Natural killer cell (primary cell): Measurements from ENCODE around the gene RNF167. TPM values are rescaled to one million over a fixed set of nuclear protein-coding genes. Genes with fewer than 3 reads are reported as not detected.

Source experiments
- ATAC-seq, 3 donors: fragments of 150-1000 bp in 2 of 3; fragments of 200-7000 bp in 1 of 3; cut with Tn5 transposase; 1 replicate in 1 of 3; 2 replicates in 2 of 3; pipeline ENCODE4 v1.10.0; 2021; ENCODE audit warnings: mild to moderate bottlenecking in 2 of 3, moderate library complexity in 2 of 3
- DNase-seq, 2 donors: peaks; one replicate each; pipeline versions ENCODE4 v3.0.0 to v3.0.0-alpha.2; 2013 to 2021; ENCODE audit warnings: mixed read lengths in 1 of 2
- H3K27ac ChIP-seq: one replicate; pipeline ENCODE4 v1.5.1; 2013; ENCODE audit warnings: mild to moderate bottlenecking, low read length
- H3K27me3 ChIP-seq: one replicate; pipeline ENCODE4 v1.6.1; 2013; ENCODE audit warnings: low read length; ENCODE audit not compliant: control insufficient read depth, insufficient read depth
- H3K36me3 ChIP-seq: one replicate; pipeline ENCODE4 v1.6.1; 2013; ENCODE audit warnings: low read length; ENCODE audit not compliant: control insufficient read depth, insufficient read depth
- H3K4me1 ChIP-seq: one replicate; pipeline ENCODE4 v1.6.1; 2013; ENCODE audit warnings: low read length; ENCODE audit not compliant: control insufficient read depth, insufficient read depth
- H3K4me3 ChIP-seq: one replicate; pipeline ENCODE4 v1.5.1; 2013; ENCODE audit warnings: low read length
- H3K9me3 ChIP-seq: one replicate; pipeline ENCODE4 v1.6.1; 2013; ENCODE audit warnings: low read length; ENCODE audit not compliant: control insufficient read depth, insufficient read depth
- H3K27ac Mint-ChIP-seq, 2 donors: one replicate each; pipeline ENCODE4 v1.8.0; 2022; ENCODE audit warnings: mild to moderate bottlenecking in 2 of 2, mixed read lengths in 2 of 2, moderate library complexity in 1 of 2
- H3K27me3 Mint-ChIP-seq, 2 donors: one replicate each; pipeline ENCODE4 v1.8.0; 2022; ENCODE audit warnings: low read depth in 2 of 2, mixed read lengths in 2 of 2
- H3K36me3 Mint-ChIP-seq: one replicate; pipeline ENCODE4 v1.8.0; 2022; ENCODE audit warnings: mixed read lengths
- H3K4me1 Mint-ChIP-seq, 2 donors: one replicate each; pipeline ENCODE4 v1.8.0; 2022; ENCODE audit warnings: mixed read lengths in 2 of 2
- H3K4me3 Mint-ChIP-seq: one replicate; pipeline ENCODE4 v1.8.0; 2022; ENCODE audit warnings: mild to moderate bottlenecking, moderate library complexity, mixed read lengths
- H3K9me3 Mint-ChIP-seq, 2 donors: one replicate each; pipeline ENCODE4 v1.8.0; 2022; ENCODE audit warnings: mixed read lengths in 2 of 2
- WGBS: methylation state at CpG from one replicate; pipeline ENCODE4 v1.1.7; 2013; ENCODE audit warnings: missing lambda C conversion rate; ENCODE audit not compliant: insufficient coverage; 5-methylcytosine and 5-hydroxymethylcytosine counted together
- intact Hi-C: fragments of 100-400 bp; cut with micrococcal nuclease; formaldehyde crosslinking; loops from one replicate; pipeline ENCODE4 v1.14.2; 2022
- total RNA-seq, 4 donors: library from RNA; stranded (reverse); fragments of 120-200 nt in 1 of 4; gene quantifications; one replicate each; pipeline versions ENCODE4 v1.2.3 to v1.2.4, GENCODE V29; 2013 to 2022
- TF ChIP-seq, protein P1 (sequence below): fragments of 200-600 bp; IDR thresholded peaks from one replicate; pipeline ENCODE4 v1.8.0; 2022; ENCODE audit warnings: antibody characterized with exemption

RNF167 gene
- total RNA-seq, 3 donors from 2014 or later (not counting 1 experiment from before 2014, with no cell fraction given), result 149 to 189 (median 177) TPM

DNA sequence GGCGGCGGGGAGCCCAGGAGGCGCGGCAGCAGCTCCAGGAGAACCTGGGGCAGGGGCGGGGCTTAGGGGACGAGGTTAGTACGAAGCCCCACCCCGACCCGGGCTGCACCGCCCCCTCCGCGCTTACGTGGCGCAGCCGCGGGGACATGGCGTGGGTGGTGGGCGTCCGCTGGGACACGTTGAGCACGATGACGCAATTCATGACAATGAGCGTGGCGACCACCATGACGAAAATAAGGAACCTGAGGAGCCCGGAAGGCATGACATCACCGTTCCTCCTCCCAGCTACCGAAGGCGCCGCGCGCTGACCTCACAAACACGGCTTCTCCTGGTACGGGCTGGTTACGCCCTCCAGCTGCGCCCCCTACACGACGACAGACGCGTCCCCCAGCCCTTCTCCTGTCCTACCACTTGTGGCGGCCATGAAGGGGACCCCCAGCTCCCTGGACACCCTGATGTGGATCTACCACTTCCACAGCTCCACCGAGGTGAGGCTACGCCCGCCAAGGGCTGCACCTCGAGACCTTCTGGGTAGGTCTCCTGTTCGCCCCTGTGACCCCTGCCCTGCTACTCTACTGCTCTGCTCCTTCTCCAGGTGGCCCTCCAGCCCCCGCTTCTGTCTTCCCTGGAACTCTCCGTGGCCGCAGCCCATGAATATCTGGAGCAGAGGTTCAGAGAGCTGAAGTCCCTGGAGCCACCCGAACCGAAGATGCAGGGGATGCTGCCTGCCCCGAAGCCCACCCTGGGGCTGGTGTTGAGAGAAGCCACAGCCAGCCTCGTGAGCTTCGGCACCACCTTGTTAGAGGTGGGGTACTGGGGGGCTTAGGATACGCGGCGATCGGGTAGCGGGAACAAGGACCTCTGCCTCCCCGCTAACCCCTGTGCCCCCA is 40.5 kb upstream of the RNF167 start, which contains the start of gene C17orf107:
C17orf107 (plus strand) TSS at position 196 of the 890 bp plus-strand sequence; CDS start at position 423, 227 bp downstream.
- no peaks in the 10 kb centered on the region for H3K27me3 Mint-ChIP-seq
- peaks cover 37 to 42% of the 10 kb centered on the region in 2 donors for H3K4me1 Mint-ChIP-seq

DNA sequence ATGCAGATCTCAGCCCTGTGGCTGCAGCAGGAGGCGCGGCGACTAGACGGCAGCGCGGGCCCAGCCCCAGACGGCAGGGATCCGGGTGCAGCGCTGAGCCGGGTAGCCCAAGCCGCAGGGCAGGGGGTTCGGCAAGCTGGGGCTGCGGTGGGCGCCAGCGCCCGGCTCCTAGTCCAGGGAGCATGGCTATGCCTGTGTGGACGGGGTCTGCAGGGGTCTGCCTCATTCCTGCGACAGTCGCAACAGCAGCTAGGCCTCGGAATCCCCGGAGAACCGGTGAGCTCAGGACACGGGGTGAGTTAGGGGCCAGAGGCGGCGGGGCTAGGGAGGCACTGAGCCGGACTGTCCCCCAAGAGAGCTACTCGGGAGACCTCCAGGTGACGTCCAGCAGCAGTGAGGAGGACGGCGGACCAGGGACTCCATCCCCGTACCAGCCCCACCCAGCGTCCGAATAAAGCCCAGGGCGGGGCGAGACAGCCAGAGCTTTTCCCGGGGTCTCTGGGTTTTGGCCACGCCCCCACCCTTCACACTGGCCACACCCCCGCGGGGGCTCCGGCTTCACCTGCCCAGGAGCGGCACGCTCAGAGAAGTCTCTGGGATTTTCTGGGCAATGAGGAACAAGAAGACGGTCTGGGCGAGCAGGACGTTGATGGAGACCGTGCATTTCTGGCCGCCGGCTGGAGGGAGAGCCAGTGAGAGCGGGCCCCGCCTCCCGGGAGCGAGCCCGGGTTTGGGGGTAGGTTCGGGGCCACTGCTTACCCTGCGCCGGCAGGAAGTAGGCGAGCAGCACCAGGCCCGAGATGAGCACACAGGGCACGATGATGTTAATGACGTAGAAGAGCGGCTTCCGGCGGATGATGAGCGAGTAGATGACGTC is 39.6 kb upstream of the RNF167 start:
- H3K4me1 Mint-ChIP-seq, result peaks cover 37 to 42% of the 10 kb centered on the region in 2 donors
- Histone ChIP-seq H3K36me3 (peaks cover 16% of the 10 kb centered on the region), H3K9me3 (no peaks in the 10 kb centered on the region), H3K4me3 (peak overlapping the region; percentile 74), H3K4me1 (peaks cover 58% of the 10 kb centered on the region), H3K27me3 (peaks cover 10% of the 10 kb centered on the region), H3K27ac (peak overlapping the region; percentile 88)
- no peaks in the 10 kb centered on the region for H3K36me3 Mint-ChIP-seq
- TF ChIP-seq, protein P1, sequence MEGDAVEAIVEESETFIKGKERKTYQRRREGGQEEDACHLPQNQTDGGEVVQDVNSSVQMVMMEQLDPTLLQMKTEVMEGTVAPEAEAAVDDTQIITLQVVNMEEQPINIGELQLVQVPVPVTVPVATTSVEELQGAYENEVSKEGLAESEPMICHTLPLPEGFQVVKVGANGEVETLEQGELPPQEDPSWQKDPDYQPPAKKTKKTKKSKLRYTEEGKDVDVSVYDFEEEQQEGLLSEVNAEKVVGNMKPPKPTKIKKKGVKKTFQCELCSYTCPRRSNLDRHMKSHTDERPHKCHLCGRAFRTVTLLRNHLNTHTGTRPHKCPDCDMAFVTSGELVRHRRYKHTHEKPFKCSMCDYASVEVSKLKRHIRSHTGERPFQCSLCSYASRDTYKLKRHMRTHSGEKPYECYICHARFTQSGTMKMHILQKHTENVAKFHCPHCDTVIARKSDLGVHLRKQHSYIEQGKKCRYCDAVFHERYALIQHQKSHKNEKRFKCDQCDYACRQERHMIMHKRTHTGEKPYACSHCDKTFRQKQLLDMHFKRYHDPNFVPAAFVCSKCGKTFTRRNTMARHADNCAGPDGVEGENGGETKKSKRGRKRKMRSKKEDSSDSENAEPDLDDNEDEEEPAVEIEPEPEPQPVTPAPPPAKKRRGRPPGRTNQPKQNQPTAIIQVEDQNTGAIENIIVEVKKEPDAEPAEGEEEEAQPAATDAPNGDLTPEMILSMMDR, result no peak
- 13% methylated on average over 65 of the region's 65 CpGs for WGBS
- H3K9me3 Mint-ChIP-seq, result no peaks in the 10 kb centered on the region
- H3K27ac Mint-ChIP-seq, result peak overlapping the region; percentile 93 to 94
- peak overlapping the region; percentile 91 for H3K4me3 Mint-ChIP-seq
- peak; percentile 71 to 90 for DNase-seq
- peak; percentile 36 to 45 (median 44) for ATAC-seq
- H3K27me3 Mint-ChIP-seq, result no peaks in the 10 kb centered on the region
- intact Hi-C loops, result loop anchor here (2.0 to 5.0 kb wide), 2 partner anchors 44 to 103 kb away; partner anchors contain the start of gene PSMB6

More for the DNA sequence above, 40.5 kb upstream of the RNF167 start, which contains the start of gene C17orf107:
- Mint-ChIP-seq H3K4me3 (peak within 1 kb of the TSS; percentile 91), H3K36me3 (no peaks in the 10 kb centered on the region), H3K27ac (peak within 1 kb of the TSS; percentile 93 to 94), H3K9me3 (no peaks in the 10 kb centered on the region)
- intact Hi-C loops, result loop anchor here (1.0 to 5.0 kb wide), 3 partner anchors 10 to 102 kb away; partner anchors contain the start of gene PSMB6
- Histone ChIP-seq H3K9me3 (no peaks in the 10 kb centered on the region), H3K4me1 (peaks cover 58% of the 10 kb centered on the region), H3K27me3 (peaks cover 10% of the 10 kb centered on the region), H3K36me3 (peaks cover 22% of the 10 kb centered on the region), H3K27ac (peak within 1 kb of the TSS; percentile 88), H3K4me3 (peak within 1 kb of the TSS; percentile 74)
- DNase-seq, result peak; percentile 97
- whole genome bisulfite sequencing, result 10% methylated on average over 60 of the region's 60 CpGs
- TF ChIP-seq, protein P1, result no peak
- ATAC-seq, result peak; percentile 70 to 89 (median 75)

DNA sequence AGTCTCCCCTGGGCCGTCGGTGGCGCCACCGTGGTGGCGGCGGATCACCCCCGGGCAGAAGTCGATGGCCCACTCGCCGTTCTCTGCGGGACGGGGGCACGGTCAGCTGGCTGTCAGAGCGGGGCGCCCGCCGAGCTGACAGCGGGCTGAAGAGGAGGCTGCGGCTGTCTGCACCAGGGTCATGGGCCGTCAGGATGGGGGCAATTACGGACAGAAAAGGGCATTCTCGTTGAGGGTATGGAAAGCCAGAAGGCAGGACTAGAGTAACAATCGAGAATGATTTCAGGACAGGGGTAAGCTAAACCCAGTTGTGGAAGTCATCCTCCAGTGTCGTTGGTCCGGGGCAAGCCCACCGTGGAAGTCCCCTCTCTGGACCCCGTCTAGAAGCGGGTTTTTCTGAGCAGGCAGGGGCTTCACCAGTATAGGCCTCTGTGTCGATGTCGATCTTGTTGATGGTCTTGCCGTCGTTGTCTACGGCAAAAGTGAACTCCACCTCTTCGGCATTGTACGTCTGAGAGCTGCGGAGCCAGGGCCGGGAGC is 38.9 kb upstream of the RNF167 start:
- Histone ChIP-seq H3K4me3 (peak overlapping the region; percentile 28), H3K27ac (peak overlapping the region; percentile 88), H3K9me3 (no peaks in the 10 kb centered on the region), H3K27me3 (peaks cover 10% of the 10 kb centered on the region), H3K36me3 (peaks cover 10% of the 10 kb centered on the region), H3K4me1 (peaks cover 58% of the 10 kb centered on the region)
- H3K36me3 Mint-ChIP-seq, result no peaks in the 10 kb centered on the region
- intact Hi-C loops, result loop anchor here (2.0 to 5.0 kb wide), 2 partner anchors 44 to 104 kb away; partner anchors contain the start of gene PSMB6
- H3K27ac Mint-ChIP-seq, result peak overlapping the region; percentile 93 to 94
- H3K4me1 Mint-ChIP-seq, result peaks cover 37 to 42% of the 10 kb centered on the region in 2 donors
- WGBS, result 38% methylated on average over 37 of the region's 37 CpGs
- DNase-seq (peak in 1 of 2 donors; percentile 31), ATAC-seq (no peak)
- TF ChIP-seq, protein P1, result no peak
- no peaks in the 10 kb centered on the region for H3K27me3 Mint-ChIP-seq
- H3K4me3 Mint-ChIP-seq, result peak overlapping the region; percentile 83
- H3K9me3 Mint-ChIP-seq, result no peaks in the 10 kb centered on the region
